ENCODE results near the gene NAP1L5. TPM values are rescaled to one million over a fixed set of nuclear protein-coding genes. Genes with fewer than 3 reads are reported as not detected.

NAP1L5 gene
- 6.9 and 9.5 TPM in 2 replicates for total RNA-seq

GRCh38 chr4:88697588-88698329, at the start of gene NAP1L5:
TSS of gene NAP1L5 (minus strand) at chr4:88697829. CDS start at chr4:88697754, 75 bp downstream.

Other genes starting within 250 kb of the NAP1L5 start
- 1.4 and 2.7 TPM in 2 replicates for gene HERC5, start 240.7 kb downstream of the NAP1L5 start, total RNA-seq
- gene PYURF, start 174.1 kb downstream of the NAP1L5 start, total RNA-seq: 71.2 and 81.9 TPM in 2 replicates
- gene HERC3, start 105.3 kb downstream of the NAP1L5 start, total RNA-seq: 18.9 and 23.4 TPM in 2 replicates